T-helper 1 cell treated with Interleukin-12 subunit alpha and Interleukin-12 subunit beta and Interleukin-4 antibody, amounts not matched to agents 30 μg/mL and 1 μg/mL, for 36 hours (primary cell): ENCODE measurements around the gene RNF166.
A peak's percentile ranks its signal among the peaks of the same experiment; 100 is the strongest.

ENCODE experiments used
- H3K27ac Mint-ChIP-seq: one replicate; pipeline ENCODE4 v1.8.0; 2021; ENCODE audit warnings: mild to moderate bottlenecking, mixed read lengths
- H3K27me3 Mint-ChIP-seq: one replicate; pipeline ENCODE4 v1.8.0; 2021; ENCODE audit warnings: low read depth, mixed read lengths
- H3K36me3 Mint-ChIP-seq: one replicate; pipeline ENCODE4 v1.8.0; 2021; ENCODE audit warnings: low read depth, mixed read lengths
- H3K4me1 Mint-ChIP-seq: one replicate; pipeline ENCODE4 v1.8.0; 2021; ENCODE audit warnings: low read depth, mixed read lengths
- H3K4me3 Mint-ChIP-seq: one replicate; pipeline ENCODE4 v1.8.0; 2021; ENCODE audit warnings: mild to moderate bottlenecking, moderate library complexity, mixed read lengths
- H3K9me3 Mint-ChIP-seq: one replicate; pipeline ENCODE4 v1.8.0; 2021; ENCODE audit warnings: mixed read lengths

RNF166 gene

DNA sequence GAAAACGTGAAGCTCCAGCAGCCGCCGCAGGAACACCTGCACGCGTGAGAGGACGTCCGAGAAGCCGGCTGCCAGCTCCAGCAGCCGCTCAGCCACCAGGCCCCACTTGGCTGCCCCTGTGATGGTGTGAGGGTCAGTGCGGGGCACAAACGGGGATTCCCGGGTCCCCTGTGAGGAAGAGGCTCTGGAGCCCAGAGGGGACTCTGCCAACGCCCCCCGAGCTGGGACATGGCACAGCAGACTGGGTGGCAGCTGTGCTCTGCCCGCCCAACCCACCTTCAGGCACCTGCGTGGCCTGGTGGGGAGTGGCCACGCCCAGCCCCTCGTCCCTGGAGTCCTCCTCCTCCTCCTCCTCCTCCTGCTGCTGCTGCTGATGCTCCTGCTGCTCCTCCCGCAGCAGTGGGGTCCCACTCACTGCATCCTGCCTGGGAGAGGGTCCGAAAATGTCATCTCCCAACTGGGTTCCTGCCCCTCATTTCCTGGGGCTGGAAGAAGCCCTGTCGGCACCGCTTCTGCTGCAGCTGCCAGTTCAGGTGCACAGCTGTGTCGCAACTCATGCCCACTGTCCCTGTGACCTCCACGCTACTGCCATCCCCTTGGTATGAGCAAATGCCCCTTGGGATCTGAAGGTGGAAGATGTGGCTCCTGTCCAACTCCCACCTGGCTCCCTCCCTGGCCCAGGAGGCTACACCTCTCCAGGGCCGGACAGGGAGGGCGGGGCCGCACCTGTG lies 27.6 kb upstream of the RNF166 start:
- Mint-ChIP-seq H3K36me3 (peaks cover 10% of the 10 kb centered on the region), H3K9me3 (no peaks in the 10 kb centered on the region), H3K4me1 (peaks cover 6% of the 10 kb centered on the region), H3K27me3 (no peaks in the 10 kb centered on the region), H3K27ac (no peak overlapping the region), H3K4me3 (no peak overlapping the region)

DNA sequence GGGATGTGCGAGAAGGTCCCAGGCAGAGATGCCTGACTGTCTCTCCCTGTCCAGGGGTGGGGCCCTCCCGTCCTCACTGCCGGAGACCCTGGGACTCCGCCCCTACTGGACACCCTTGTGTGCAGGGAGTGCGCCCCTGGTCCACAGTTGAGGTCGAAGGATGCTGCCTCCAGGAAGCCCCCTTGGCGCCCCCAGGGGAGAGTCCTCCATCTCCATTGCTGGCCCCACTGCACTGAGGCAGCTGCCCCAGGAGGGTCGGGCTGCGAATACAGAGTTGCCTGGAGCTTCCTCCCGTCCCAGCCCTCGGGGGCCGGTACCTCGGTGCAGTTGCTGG lies 26.7 kb upstream of the RNF166 start:
- Mint-ChIP-seq H3K4me1 (peaks cover 6% of the 10 kb centered on the region), H3K4me3 (no peak overlapping the region), H3K36me3 (peaks cover 10% of the 10 kb centered on the region), H3K9me3 (no peaks in the 10 kb centered on the region), H3K27ac (no peak overlapping the region), H3K27me3 (no peaks in the 10 kb centered on the region)

DNA sequence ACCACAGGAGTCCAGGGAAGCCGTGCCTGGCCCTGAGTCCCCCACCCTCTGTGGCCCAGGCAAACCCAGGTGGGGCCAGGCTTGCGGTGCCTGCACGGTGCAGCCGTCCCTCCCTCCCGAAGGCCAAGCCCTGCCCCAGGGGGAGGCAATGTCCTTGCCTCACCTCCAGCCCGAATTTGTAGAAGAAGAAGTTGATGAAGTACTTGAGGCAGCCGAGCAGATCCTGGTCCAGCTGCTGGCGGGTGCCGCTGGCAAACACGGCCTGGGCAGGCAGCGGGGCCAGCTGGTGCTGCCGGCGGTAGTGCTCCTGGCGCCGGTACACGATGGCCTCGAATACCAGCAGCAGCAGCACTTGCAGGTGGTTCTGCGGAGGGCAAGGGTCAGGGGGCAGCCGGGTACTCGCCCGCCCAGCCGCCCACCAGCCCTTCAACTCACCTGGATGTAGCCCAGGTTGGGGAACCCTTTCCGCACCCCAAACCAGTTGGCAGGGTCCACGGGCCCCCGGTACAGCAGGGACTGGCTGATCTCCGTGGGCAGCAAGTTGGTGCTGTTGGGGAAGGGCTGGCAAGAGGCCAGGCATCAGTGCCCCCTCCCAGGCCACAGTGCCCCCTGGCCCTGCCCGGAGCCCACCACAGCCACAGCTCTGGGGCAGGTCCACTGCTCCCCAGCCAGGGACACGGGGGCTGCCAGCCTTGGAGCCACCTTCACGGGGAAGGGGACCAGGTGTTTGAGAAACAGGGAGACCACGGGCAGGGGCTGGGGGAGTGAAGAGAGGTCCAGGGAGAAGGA lies 26.2 kb upstream of the RNF166 start:
- Mint-ChIP-seq H3K36me3 (peaks cover 10% of the 10 kb centered on the region), H3K4me3 (no peak overlapping the region), H3K4me1 (peaks cover 6% of the 10 kb centered on the region), H3K9me3 (no peaks in the 10 kb centered on the region), H3K27me3 (no peaks in the 10 kb centered on the region), H3K27ac (no peak overlapping the region)

DNA sequence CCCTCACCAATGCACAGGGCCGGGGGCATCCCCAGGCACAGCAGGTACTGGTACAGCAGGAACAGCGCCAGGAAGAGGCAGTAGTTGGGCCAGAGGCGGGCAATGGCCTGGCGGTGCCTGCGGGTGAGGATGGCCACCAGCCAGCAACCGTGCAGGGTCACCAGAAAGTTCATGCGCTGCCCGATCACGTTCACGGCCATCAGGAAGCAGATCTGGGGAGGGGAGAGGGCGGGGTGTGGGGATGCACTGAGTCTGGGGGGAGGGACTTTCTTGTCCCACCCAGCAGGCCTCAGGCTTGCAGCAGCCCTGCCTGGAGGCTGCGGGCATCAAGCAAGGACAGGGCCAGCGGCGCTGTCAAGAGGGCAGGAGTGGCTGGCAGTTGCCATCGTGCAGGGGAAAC lies 25.5 kb upstream of the RNF166 start:
- Mint-ChIP-seq H3K27me3 (no peaks in the 10 kb centered on the region), H3K36me3 (peaks cover 10% of the 10 kb centered on the region), H3K9me3 (no peaks in the 10 kb centered on the region), H3K4me1 (peaks cover 6% of the 10 kb centered on the region), H3K27ac (no peak overlapping the region), H3K4me3 (no peak overlapping the region)

DNA sequence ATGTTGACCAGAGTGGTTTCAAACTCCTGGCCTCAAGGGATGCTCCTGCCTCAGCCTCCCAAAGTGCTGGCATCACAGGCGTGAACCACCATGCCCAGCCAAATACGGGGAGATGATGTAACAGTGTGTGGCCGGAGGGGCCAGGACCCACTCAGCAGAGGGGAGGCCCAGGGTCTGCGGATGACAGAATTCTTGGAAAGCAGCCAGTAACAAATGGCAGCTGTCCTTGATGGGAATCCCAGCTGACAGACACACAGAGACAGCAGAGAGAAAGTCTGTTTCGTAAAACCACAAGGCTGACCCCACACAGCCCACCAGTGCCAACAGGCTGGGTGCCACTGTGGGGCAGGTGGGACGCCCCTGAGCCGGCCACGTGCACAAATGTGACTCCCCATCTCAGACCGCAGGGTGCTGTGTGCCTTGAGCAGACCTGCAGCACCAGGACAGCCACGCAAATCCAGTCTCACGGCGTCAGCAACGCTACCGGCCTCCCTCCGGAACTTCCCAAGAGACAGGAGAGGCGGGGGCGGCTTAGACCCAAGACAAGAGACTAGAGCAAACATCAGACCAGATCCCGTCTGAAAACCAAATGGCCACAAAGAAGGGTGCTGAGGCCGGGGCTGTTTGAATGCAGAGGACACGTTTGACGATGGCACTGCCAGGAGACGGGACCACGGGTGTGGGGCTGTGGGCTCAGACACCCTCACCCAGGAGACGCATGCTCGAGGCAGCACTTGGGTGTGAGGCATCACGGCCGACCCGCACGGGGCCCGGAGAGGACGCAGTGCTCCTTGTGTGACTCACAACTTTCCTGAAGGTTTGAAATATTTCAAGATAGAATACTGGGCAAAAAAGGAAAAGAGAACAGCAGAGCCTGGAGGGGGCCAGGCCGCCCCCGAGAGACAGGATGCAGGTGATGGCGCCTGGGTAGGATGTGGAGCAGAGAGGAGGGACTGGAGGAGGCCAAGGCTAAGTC lies 24.7 kb upstream of the RNF166 start:
- Mint-ChIP-seq H3K27ac (peak overlapping the region; percentile 18), H3K27me3 (no peaks in the 10 kb centered on the region), H3K36me3 (peaks cover 12% of the 10 kb centered on the region), H3K9me3 (no peaks in the 10 kb centered on the region), H3K4me1 (peaks cover 6% of the 10 kb centered on the region), H3K4me3 (no peak overlapping the region)

DNA sequence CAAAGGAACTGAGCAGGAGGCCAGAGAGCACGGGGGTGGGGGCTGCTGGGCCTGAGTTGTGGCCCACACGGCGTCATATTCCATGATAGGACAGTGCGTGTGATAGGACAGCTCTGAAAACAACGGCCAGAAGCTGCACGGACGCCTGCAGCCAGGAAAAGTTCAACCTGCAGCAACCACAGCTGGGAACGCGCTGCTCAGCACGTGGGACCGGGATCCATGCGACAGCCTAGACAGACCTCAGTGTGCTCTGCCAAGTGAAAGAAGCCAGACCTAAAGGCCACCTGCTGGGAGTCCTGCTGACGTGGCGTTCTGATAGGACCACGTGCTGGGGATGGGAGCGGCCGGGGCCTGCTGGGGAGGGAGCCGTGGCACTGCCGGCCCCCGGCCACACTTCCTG lies 21.7 kb upstream of the RNF166 start:
- Mint-ChIP-seq H3K4me1 (peaks cover 6% of the 10 kb centered on the region), H3K4me3 (no peak overlapping the region), H3K27ac (no peak overlapping the region), H3K27me3 (no peaks in the 10 kb centered on the region), H3K9me3 (no peaks in the 10 kb centered on the region), H3K36me3 (peaks cover 18% of the 10 kb centered on the region)

DNA sequence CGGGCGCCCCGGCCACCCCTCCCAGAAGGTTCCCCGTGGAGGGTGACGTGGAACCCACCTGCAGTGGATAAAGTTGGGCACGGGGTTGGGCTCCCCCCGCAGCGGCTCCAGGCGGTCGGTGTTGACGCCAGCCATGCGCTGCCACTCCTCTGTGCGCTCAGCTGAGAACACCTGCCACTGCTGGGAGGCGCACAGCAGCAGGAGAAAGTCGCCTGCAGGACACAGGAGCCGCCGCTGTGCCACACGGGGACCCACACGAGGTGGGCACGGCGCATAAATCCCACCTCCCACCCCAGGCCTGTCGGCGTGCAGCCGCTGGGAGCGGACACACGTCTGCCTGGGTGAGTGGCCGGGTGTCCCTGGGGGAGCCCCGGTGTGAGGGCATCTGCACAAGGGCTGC lies 20.8 kb upstream of the RNF166 start:
- Mint-ChIP-seq H3K27ac (no peak overlapping the region), H3K27me3 (no peaks in the 10 kb centered on the region), H3K4me1 (peaks cover 6% of the 10 kb centered on the region), H3K9me3 (no peaks in the 10 kb centered on the region), H3K36me3 (peaks cover 16% of the 10 kb centered on the region), H3K4me3 (no peak overlapping the region)

DNA sequence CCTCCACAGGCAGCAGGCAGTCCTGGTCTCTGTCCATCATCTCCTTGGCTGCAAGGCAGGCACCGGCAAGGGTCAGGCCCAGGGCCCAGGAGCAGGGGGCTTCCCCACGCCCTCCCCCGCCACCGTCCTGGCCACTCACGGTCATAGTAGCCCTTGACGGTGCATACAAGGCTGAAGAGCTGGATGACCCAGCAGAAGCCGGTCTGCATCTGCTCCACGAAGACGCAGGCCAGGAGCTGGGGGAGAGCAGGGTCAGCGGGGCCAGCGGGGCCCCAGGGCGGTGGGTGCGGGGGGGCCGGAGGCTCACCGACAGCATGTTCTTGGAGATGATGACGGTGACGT lies 20.2 kb upstream of the RNF166 start:
- H3K4me3 Mint-ChIP-seq: no peak overlapping the region
- H3K9me3 Mint-ChIP-seq: no peaks in the 10 kb centered on the region
- no peak overlapping the region for H3K27ac Mint-ChIP-seq
- no peaks in the 10 kb centered on the region for H3K27me3 Mint-ChIP-seq
- peaks cover 4% of the 10 kb centered on the region for H3K4me1 Mint-ChIP-seq
- H3K36me3 Mint-ChIP-seq: peaks cover 13% of the 10 kb centered on the region

DNA sequence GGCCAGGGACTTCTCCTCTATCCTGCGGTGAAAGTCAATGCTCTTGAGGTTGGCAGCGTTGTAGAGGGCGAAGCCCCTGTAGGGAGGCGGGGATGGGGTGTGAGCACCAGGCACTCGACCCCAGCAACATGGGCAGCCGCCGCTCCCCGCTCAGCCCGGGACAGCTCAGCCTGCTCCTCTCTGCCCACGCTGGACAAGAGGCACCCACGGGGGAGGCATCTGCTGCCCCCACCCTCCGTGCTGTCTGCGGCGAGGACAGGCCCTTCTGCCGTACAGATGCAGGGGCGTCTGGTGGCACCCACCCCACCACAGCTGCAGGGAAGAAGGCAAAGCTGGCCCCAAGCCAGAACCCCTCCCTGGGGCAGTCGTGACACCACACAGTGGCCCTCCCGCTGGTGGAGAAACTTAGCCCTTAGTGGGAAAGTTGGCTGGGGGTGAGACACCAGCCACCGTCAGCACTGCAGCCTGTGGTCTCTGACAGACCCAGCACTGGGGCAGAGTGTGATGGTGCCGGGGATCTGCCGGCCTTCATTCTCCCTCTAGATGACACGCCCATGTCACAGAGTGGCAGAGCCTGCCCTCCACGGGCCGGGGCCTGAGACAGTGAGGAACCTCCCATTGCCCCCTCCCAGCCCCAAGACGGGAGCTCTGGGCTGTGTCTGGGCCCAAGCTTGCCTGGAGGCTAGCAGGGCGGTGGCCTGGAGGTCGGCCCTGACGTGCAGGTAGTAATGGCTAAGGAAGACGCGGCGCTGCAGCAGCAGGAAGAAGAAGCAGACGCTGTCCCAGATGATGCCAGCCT lies 19.6 kb upstream of the RNF166 start:
- no peaks in the 10 kb centered on the region for H3K9me3 Mint-ChIP-seq
- H3K36me3 Mint-ChIP-seq: peaks cover 10% of the 10 kb centered on the region
- no peak overlapping the region for H3K27ac Mint-ChIP-seq
- no peaks in the 10 kb centered on the region for H3K27me3 Mint-ChIP-seq
- H3K4me3 Mint-ChIP-seq: no peak overlapping the region
- H3K4me1 Mint-ChIP-seq: no peaks in the 10 kb centered on the region

DNA sequence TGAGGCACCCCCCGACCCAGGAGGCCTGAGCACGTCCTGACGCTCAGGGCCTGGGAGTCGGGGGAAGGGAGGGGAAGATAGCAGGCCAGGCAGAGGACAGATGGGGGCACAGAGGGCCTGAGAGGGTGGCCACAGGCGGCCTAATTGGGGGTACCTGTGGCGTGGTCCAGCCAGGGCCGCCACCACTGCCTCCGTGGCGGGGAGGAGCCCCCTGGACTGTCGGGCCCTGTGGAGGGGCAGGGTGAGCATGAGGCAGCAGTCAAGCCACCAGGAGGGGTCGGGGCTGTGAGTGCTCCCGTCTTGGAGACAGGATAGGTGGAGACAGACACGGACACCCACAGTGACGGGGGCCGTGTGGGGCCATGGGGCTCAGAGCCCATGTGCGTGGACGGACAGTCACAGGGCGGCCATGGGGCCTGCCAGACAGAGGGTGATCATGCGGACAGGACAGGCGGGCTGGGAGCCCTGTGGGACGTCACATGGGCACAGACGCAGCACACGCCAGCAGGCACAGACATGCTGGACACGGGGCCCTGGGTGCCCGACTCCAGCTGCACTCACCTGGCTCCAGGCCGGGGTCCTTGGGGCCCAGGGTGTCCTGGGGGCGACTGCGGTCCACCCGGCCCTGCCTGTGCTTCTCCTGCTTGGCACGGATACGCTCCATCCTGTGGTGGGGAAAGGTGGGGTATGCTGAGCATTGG lies 18.8 kb upstream of the RNF166 start:
- no peak overlapping the region for H3K4me3 Mint-ChIP-seq
- no peak overlapping the region for H3K27ac Mint-ChIP-seq
- no peaks in the 10 kb centered on the region for H3K9me3 Mint-ChIP-seq
- H3K36me3 Mint-ChIP-seq: peaks cover 15% of the 10 kb centered on the region
- no peaks in the 10 kb centered on the region for H3K4me1 Mint-ChIP-seq
- H3K27me3 Mint-ChIP-seq: no peaks in the 10 kb centered on the region

DNA sequence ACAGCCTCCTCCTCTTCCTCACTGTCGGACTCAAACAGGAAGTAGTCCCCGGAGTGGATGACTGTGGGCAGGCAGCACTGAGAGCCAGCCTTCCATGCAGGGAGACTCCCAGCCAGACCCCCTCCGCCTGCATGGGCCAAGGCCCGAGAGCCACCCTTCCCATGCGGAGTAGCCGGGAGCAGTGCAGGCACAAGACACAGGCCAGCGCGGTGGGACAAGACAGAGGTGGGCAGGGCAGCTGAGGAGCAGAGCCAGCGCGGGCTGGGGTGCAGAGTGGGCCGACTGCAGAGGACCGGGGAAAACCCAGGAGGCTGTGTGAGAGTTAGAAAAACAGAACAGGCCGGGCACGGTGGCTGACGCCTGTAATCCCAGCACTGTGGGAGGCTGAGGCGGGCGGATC lies 17.7 kb upstream of the RNF166 start:
- H3K36me3 Mint-ChIP-seq: peaks cover 21% of the 10 kb centered on the region
- no peaks in the 10 kb centered on the region for H3K9me3 Mint-ChIP-seq
- no peaks in the 10 kb centered on the region for H3K4me1 Mint-ChIP-seq
- no peaks in the 10 kb centered on the region for H3K27me3 Mint-ChIP-seq
- no peak overlapping the region for H3K27ac Mint-ChIP-seq
- no peak overlapping the region for H3K4me3 Mint-ChIP-seq

DNA sequence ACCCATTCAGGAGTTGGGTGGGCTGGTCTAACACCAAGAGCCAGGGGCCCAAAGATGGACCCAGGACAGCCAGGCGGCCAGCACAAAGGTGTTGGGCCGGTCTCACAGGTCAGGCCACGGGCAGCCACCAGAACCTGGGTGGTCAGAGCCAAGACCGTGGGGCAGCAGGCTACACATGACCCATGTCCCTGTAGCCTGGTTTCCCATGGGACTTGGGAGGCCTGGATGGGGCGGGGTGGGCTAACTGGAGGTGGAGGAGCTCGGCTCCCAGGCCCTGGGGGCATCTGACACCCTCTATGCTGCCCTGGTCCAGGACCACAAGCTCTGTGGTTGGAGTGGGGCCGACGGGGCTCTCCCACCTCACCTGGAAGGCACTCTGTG lies 17.3 kb upstream of the RNF166 start:
- H3K36me3 Mint-ChIP-seq: peaks cover 21% of the 10 kb centered on the region
- H3K4me1 Mint-ChIP-seq: no peaks in the 10 kb centered on the region
- no peak overlapping the region for H3K4me3 Mint-ChIP-seq
- no peaks in the 10 kb centered on the region for H3K9me3 Mint-ChIP-seq
- H3K27ac Mint-ChIP-seq: no peak overlapping the region
- H3K27me3 Mint-ChIP-seq: no peaks in the 10 kb centered on the region

DNA sequence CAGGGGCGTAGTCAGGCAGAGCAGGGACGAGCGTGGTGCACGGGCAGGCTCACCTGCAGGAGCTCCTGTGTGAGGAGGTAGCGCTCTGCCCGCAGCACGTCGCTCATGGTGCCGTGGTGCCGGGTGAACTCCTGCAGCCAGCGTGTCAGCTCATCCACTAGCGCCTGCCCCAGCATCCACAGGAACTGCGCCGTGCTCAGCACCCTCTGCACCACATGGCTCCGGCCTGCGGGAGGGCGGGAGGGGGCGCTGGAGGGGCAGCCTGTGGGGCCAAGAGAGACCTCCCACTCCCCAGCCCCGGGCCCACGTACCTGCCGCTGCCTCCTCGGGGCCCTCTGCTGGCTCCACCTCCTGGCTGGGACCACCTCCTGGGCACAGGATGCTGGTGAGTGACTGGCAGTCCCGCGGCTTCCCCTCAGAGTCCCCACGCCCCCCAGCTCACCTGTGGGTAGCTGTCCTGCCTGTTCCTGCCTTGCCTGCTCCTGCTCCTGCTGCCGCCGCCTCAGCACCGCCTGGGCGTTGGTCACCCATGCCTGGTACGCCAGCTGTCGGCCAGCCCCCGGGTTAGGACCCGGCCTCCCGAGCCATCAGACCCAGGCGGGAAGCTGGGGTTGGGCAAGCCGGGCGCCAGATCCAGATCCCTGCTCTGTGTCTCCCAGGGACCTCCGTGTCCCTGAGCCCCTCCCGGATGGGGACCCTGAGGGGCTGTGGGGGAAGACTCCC lies 16.7 kb upstream of the RNF166 start:
- Mint-ChIP-seq H3K4me1 (no peaks in the 10 kb centered on the region), H3K4me3 (no peak overlapping the region), H3K27me3 (no peaks in the 10 kb centered on the region), H3K9me3 (no peaks in the 10 kb centered on the region), H3K27ac (no peak overlapping the region), H3K36me3 (peaks cover 21% of the 10 kb centered on the region)
